ENCODE data around the gene DPP10.

Gene DPP10

DNA sequence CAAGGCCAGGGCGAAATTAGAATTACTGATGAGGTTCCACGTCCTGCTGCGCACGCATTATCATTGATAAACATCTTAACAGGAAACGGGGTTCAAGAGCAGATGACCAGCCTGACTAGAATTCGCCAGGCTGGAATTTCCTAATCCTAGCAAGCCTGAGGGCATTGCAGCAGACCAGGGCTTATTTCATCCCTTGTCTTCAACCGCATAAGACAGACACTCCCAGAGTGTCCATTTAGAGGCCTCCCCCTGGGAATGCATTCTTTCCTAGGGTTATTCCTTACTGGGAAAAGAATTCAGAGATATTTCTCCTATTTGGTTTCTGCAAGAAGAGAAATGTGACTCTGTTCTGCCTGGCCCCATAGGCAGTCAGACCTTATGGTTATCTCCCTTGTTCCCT lies 486.8 kb downstream of the DPP10 start:
- no peak for TF ChIP-seq CTCF (conservative IDR thresholded peaks at IDR 0.05; ENCODE audit: low read depth, low read length)
- no peak for DNase-seq (ENCODE audit: low read depth)
- H3K4me3 ChIP-seq (ENCODE audit: low read length): no peak overlapping the region

- DNase-seq (ENCODE audit: low read depth): no peak
- H3K4me3 ChIP-seq (ENCODE audit: low read length): no peak overlapping the region
- TF ChIP-seq CTCF (conservative IDR thresholded peaks at IDR 0.05; ENCODE audit: low read depth, low read length): no peak
These were observed 491.3 kb downstream of the DPP10 start for GRCh38 chr2:114933671-114934241.

DNA sequence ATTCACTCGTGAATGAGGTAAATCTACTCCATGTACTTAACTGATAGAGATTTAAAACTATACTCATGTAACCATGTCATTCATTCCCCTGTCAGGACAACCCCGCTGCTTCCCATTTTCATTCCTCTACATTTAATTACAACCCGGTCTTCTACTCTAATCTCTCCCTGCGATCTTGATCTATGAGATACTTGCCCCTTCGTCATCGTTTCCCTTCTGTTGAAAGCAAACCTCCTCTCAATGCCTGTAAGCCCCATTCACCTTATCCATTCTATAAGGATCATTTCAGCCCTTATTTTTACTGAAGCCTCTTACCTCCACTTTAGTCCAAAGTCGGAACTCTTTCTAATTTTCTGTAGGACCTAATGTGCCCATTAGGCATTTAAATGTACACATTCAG lies 492.6 kb downstream of the DPP10 start:
- no peak overlapping the region for H3K4me3 ChIP-seq (ENCODE audit: low read length)
- DNase-seq (ENCODE audit: low read depth): no peak
- no peak for TF ChIP-seq CTCF (conservative IDR thresholded peaks at IDR 0.05; ENCODE audit: low read depth, low read length)

GRCh38 chr2:114937366-114937930 lies 495.0 kb downstream of the DPP10 start:
- DNase-seq (ENCODE audit: low read depth): no peak
- H3K4me3 ChIP-seq (ENCODE audit: low read length): no peak overlapping the region
- TF ChIP-seq CTCF (conservative IDR thresholded peaks at IDR 0.05; ENCODE audit: low read depth, low read length): no peak

DNA sequence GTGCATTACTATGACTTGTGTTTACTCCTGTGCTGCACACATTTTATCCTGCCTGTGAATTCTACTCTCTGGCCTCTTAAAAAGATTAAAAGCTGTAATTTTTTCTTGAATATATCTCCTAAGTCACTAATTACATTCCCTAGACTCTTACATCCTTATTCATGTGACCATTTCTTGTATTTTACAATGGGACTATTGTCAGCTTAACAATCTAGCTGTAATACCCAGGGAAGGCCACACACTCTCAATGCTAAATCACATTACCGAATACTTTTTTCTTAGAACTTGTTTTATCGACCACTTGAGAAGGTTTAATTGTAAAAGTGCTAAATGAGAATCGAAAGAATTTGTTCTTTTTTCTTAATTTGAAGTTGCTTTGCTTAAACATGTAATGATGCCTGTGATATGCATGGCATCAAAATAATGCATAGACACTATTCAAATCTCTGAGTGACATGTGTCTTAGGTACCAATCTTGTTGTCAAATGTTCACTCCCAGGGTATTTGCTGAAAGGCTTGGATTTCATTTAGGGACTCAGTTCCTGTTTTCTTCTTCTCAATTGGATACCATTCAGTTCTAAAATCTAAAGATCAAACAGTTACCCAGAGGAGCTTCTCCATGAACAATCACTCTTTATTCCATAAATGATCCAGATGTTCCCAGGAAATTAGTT lies 498.5 kb downstream of the DPP10 start:
- no peak for TF ChIP-seq CTCF (conservative IDR thresholded peaks at IDR 0.05; ENCODE audit: low read depth, low read length)
- DNase-seq (ENCODE audit: low read depth): peak; percentile 3
- H3K4me3 ChIP-seq (ENCODE audit: low read length): no peak overlapping the region

GRCh38 chr2:114949228-114949804 lies 506.9 kb downstream of the DPP10 start:
- no peak for TF ChIP-seq CTCF (conservative IDR thresholded peaks at IDR 0.05; ENCODE audit: low read depth, low read length)
- DNase-seq (ENCODE audit: low read depth): no peak
- no peak overlapping the region for H3K4me3 ChIP-seq (ENCODE audit: low read length)

Measured in retinal pigment epithelial cell (primary cell).